CD4-positive, alpha-beta T cell treated with Interleukin-4 for 1 hour (primary cell): ENCODE data around the gene GRM5.
"Not testable (repeated sequence)": the region's sequence is repeated elsewhere in the genome, so short reads cannot be mapped to it uniquely, and the experiment has no call there.

Experiments used
- DNase-seq, 2 donors: peaks; one replicate each; pipeline ENCODE4 v3.0.0-alpha.2; 2020 to 2022

Gene GRM5

GRCh38 chr11:88972210-88972609, 93.6 kb downstream of the GRM5 start:
- no peak for DNase-seq

- DNase-seq = not testable (repeated sequence)
These were observed 104.2 kb downstream of the GRM5 start for GRCh38 chr11:88961621-88962020.

GRCh38 chr11:88959857-88960256, 105.9 kb downstream of the GRM5 start:
- not testable (repeated sequence) for DNase-seq

- no peak for DNase-seq
These were observed 114.8 kb downstream of the GRM5 start for GRCh38 chr11:88950975-88951374.

- not testable (repeated sequence) for DNase-seq
These were observed 116.9 kb downstream of the GRM5 start for GRCh38 chr11:88948908-88949307.

- DNase-seq = not testable (repeated sequence)
These were observed 117.8 kb downstream of the GRM5 start for GRCh38 chr11:88947843-88948572.

GRCh38 chr11:88929665-88930064, 136.1 kb downstream of the GRM5 start:
- not testable (repeated sequence) for DNase-seq

- DNase-seq = not testable (repeated sequence)
These were observed 148.7 kb downstream of the GRM5 start for GRCh38 chr11:88917065-88917464.

GRCh38 chr11:88909500-88909899, 156.3 kb downstream of the GRM5 start:
- no peak for DNase-seq

GRCh38 chr11:88901436-88901835, 164.3 kb downstream of the GRM5 start:
- DNase-seq = not testable (repeated sequence)

GRCh38 chr11:88888855-88889254, 176.9 kb downstream of the GRM5 start:
- not testable (repeated sequence) for DNase-seq

GRCh38 chr11:88886796-88887195, 179.0 kb downstream of the GRM5 start:
- DNase-seq = peak; percentile 14 to 50

- DNase-seq = not testable (repeated sequence)
These were observed 183.0 kb downstream of the GRM5 start for GRCh38 chr11:88882800-88883199.

GRCh38 chr11:88861618-88862017, 204.2 kb downstream of the GRM5 start:
- no peak for DNase-seq

GRCh38 chr11:88860431-88860830, 205.4 kb downstream of the GRM5 start:
- DNase-seq = not testable (repeated sequence)

- not testable (repeated sequence) for DNase-seq
These were observed 211.8 kb downstream of the GRM5 start for GRCh38 chr11:88853963-88854362.

- not testable (repeated sequence) for DNase-seq
These were observed 214.2 kb downstream of the GRM5 start for GRCh38 chr11:88851547-88851946.

- not testable (repeated sequence) for DNase-seq
These were observed 216.0 kb downstream of the GRM5 start for GRCh38 chr11:88849773-88850172.

GRCh38 chr11:88849368-88849767, 216.4 kb downstream of the GRM5 start:
- no peak for DNase-seq

- DNase-seq = not testable (repeated sequence)
These were observed 219.5 kb downstream of the GRM5 start for GRCh38 chr11:88846266-88846665.

GRCh38 chr11:88844941-88845340, 220.8 kb downstream of the GRM5 start:
- peak in 1 of 2 donors; percentile 46 for DNase-seq

GRCh38 chr11:88843766-88844426, 221.9 kb downstream of the GRM5 start:
- DNase-seq = peak; percentile 39 to 73

- not testable (repeated sequence) for DNase-seq
These were observed 227.6 kb downstream of the GRM5 start for GRCh38 chr11:88838139-88838538.

GRCh38 chr11:88835709-88836108, 230.1 kb downstream of the GRM5 start:
- not testable (repeated sequence) for DNase-seq
